ENCODE measurements around the gene PLOD2.

DNA sequence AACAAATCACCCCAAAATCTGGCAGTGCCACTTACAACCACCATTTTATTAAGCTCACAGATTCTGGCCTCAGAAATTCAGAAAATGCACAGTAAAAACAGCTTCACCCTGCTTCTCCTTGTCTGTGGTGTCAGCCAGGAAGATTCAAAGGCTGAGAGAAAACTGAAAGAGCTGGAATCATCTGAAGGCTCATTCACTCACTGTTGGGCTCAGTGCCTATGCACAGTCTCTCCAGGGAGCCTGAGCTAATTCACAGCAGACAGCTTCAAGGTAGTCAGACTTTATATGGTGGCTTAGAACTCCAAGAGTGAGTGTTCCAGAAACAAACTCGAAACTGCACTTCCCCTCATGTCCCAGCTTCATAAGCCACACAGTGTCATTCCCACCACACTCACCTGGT, 16.5 kb upstream of the PLOD2 start:
- TF ChIP-seq TAF1 (IDR thresholded peaks at IDR 0.05; ENCODE audit: low read depth, low read length) (no peak), POLR2A (IDR thresholded peaks at IDR 0.05; ENCODE audit: low read depth, low read length) (no peak), POLR2AphosphoS5 (IDR thresholded peaks at IDR 0.05; ENCODE audit: low read depth, low read length) (no peak)
